Activated naive CD8-positive, alpha-beta T cell treated with anti-CD3 and anti-CD28 coated beads, Interleukin-2, amount 50 U/mL, for 16 hours (primary cell): ENCODE measurements around the gene ADAMTS18.

ENCODE experiments used
- DNase-seq: peaks from one replicate; pipeline ENCODE4 v3.0.0-alpha.2; 2020; ENCODE audit warnings: low read depth, low spot score

ADAMTS18 gene

GRCh38 chr16:77396461-77396860, 38.4 kb downstream of the ADAMTS18 start:
- no peak for DNase-seq

- no peak for DNase-seq
Observed at GRCh38 chr16:77394699-77395098, 40.1 kb downstream of the ADAMTS18 start.

- DNase-seq, result no peak
Observed at GRCh38 chr16:77393955-77394354, 40.9 kb downstream of the ADAMTS18 start.

GRCh38 chr16:77387815-77388209, 47.0 kb downstream of the ADAMTS18 start:
- DNase-seq, result no peak

- DNase-seq, result no peak
Observed at GRCh38 chr16:77386831-77387814, 47.7 kb downstream of the ADAMTS18 start.

GRCh38 chr16:77385481-77385880, 49.4 kb downstream of the ADAMTS18 start:
- DNase-seq, result no peak

- no peak for DNase-seq
Observed at GRCh38 chr16:77383606-77384187, 51.1 kb downstream of the ADAMTS18 start.

- no peak for DNase-seq
Observed at GRCh38 chr16:77376358-77376757, 58.5 kb downstream of the ADAMTS18 start.

- DNase-seq, result no peak
Observed at GRCh38 chr16:77375396-77375795, 59.4 kb downstream of the ADAMTS18 start.

GRCh38 chr16:77374384-77374783, 60.5 kb downstream of the ADAMTS18 start:
- no peak for DNase-seq

GRCh38 chr16:77373726-77374125, 61.1 kb downstream of the ADAMTS18 start:
- no peak for DNase-seq

- no peak for DNase-seq
Observed at GRCh38 chr16:77364770-77365169, 70.1 kb downstream of the ADAMTS18 start.

- DNase-seq, result no peak
Observed at GRCh38 chr16:77359065-77359502, 75.8 kb downstream of the ADAMTS18 start.

- no peak for DNase-seq
Observed at GRCh38 chr16:77353587-77354263, 81.1 kb downstream of the ADAMTS18 start.

GRCh38 chr16:77344341-77344740, 90.5 kb downstream of the ADAMTS18 start:
- DNase-seq, result no peak

- no peak for DNase-seq
Observed at GRCh38 chr16:77336637-77337036, 98.2 kb downstream of the ADAMTS18 start.

GRCh38 chr16:77335652-77336234, 99.1 kb downstream of the ADAMTS18 start:
- DNase-seq, result no peak

GRCh38 chr16:77332792-77333191, 102.0 kb downstream of the ADAMTS18 start:
- no peak for DNase-seq

GRCh38 chr16:77331802-77332586, 102.8 kb downstream of the ADAMTS18 start:
- DNase-seq, result no peak

GRCh38 chr16:77331043-77331442, 103.8 kb downstream of the ADAMTS18 start:
- DNase-seq, result no peak
